Stimulated activated CD4-positive, alpha-beta T cell treated with anti-CD3 and anti-CD28 coated beads, TNF-alpha, amount 100 ng/mL, for 1 hour (primary cell): ENCODE results near the gene CRYAB.
A peak's percentile ranks its signal among the peaks of the same experiment; 100 is the strongest.
"Not testable (repeated sequence)": the region's sequence is repeated elsewhere in the genome, so short reads cannot be mapped to it uniquely, and the experiment has no call there.

Experiments used
- DNase-seq, 3 donors: peaks; one replicate each; pipeline ENCODE4 v3.0.0-alpha.2; 2020; ENCODE audit warnings: low read depth in 3 of 3, low spot score in 1 of 3

CRYAB gene

GRCh38 chr11:111933872-111934271 lies 22.3 kb upstream of the CRYAB start:
- DNase-seq = no peak

- not testable (repeated sequence) for DNase-seq
Observed at GRCh38 chr11:111933176-111933575, 21.6 kb upstream of the CRYAB start.

- no peak for DNase-seq
Observed at GRCh38 chr11:111932611-111932950, 21.0 kb upstream of the CRYAB start.

- DNase-seq = no peak
Observed at GRCh38 chr11:111930472-111930871, 18.9 kb upstream of the CRYAB start.

- peak; percentile 82 to 92 (median 92) for DNase-seq
Observed at GRCh38 chr11:111926505-111927391, 15.2 kb upstream of the CRYAB start.

GRCh38 chr11:111925953-111926352 lies 14.4 kb upstream of the CRYAB start:
- no peak for DNase-seq

GRCh38 chr11:111923951-111924350 lies 12.4 kb upstream of the CRYAB start:
- no peak for DNase-seq

- no peak for DNase-seq
Observed at GRCh38 chr11:111923351-111923788, 11.8 kb upstream of the CRYAB start.

- DNase-seq = no peak
Observed at GRCh38 chr11:111922803-111923202, 11.2 kb upstream of the CRYAB start.

GRCh38 chr11:111921541-111922230 lies 10.1 kb upstream of the CRYAB start:
- no peak for DNase-seq

GRCh38 chr11:111920908-111921307 lies 9.3 kb upstream of the CRYAB start:
- DNase-seq = no peak

GRCh38 chr11:111918390-111919256 lies 7.1 kb upstream of the CRYAB start, which contains the start of gene C11orf52:
C11orf52 (plus strand) TSS chr11:111918913; CDS start chr11:111918973, 60 bp downstream.
- no peak for DNase-seq

GRCh38 chr11:111917788-111918187 lies 6.2 kb upstream of the CRYAB start:
- no peak for DNase-seq

GRCh38 chr11:111917312-111917711 lies 5.7 kb upstream of the CRYAB start:
- DNase-seq = no peak

GRCh38 chr11:111916768-111917167 lies 5.2 kb upstream of the CRYAB start:
- DNase-seq = no peak

- DNase-seq = no peak
Observed at GRCh38 chr11:111913997-111914396, 2.4 kb upstream of the CRYAB start.

- no peak for DNase-seq
Observed at GRCh38 chr11:111913031-111913861, 1.7 kb upstream of the CRYAB start.

GRCh38 chr11:111912535-111912934 lies 965 bp upstream of the CRYAB start, which contains the start of gene HSPB2:
HSPB2 (plus strand) TSS chr11:111912734; CDS start chr11:111912830, 96 bp downstream.
- DNase-seq = no peak

- no peak for DNase-seq
Observed at GRCh38 chr11:111910676-111911562, 651 bp downstream of the CRYAB start.
